ENCODE results near the gene UBE2G2. TPM values are rescaled to one million over a fixed set of nuclear protein-coding genes. Genes with fewer than 3 reads are reported as not detected.
A peak's percentile ranks its signal among the peaks of the same experiment; 100 is the strongest.

UBE2G2 gene
- total and polyA plus RNA-seq, 11 donors = 44.3 to 84.4 (median 63.3) TPM

DNA sequence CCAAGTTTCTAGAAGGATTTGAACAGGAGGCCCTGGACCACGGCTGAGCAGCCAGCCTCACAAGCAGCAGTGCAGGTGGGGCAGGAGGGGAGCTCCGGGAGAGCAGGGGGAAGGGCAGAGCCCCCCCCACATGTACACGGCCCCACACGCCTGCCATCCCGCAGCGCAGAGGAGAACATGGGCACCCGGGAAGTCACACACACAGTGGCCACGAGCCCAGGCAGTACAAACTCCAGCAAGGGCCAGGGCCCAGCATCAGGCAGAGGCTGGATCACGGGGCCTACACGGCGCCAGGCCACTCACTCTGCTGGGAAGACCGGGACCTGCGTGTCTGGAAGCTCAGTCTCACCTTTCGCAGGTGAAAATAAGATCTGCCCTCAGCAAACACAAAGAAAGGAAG lies 11.0 kb upstream of the UBE2G2 start:
- ATAC-seq (no peak), DNase-seq (no peak)
- no peak overlapping the region for H3K27ac ChIP-seq
- no peak overlapping the region for H3K4me3 ChIP-seq
- TF ChIP-seq, protein P1, sequence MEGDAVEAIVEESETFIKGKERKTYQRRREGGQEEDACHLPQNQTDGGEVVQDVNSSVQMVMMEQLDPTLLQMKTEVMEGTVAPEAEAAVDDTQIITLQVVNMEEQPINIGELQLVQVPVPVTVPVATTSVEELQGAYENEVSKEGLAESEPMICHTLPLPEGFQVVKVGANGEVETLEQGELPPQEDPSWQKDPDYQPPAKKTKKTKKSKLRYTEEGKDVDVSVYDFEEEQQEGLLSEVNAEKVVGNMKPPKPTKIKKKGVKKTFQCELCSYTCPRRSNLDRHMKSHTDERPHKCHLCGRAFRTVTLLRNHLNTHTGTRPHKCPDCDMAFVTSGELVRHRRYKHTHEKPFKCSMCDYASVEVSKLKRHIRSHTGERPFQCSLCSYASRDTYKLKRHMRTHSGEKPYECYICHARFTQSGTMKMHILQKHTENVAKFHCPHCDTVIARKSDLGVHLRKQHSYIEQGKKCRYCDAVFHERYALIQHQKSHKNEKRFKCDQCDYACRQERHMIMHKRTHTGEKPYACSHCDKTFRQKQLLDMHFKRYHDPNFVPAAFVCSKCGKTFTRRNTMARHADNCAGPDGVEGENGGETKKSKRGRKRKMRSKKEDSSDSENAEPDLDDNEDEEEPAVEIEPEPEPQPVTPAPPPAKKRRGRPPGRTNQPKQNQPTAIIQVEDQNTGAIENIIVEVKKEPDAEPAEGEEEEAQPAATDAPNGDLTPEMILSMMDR (IDR thresholded peaks at IDR 0.05) = no peak
- no peak for TF ChIP-seq POLR2A (IDR thresholded peaks at IDR 0.05)
- intact Hi-C loops (cut with DNase I) = loop anchor here in 4 of 10 donors (5.0 to 10.0 kb wide), 3 partner anchors 35 to 322 kb away; no protein-coding TSS in a partner anchor
- peaks cover 0 to 63% (median 52%) of the 10 kb centered on the region in 9 donors for H3K36me3 ChIP-seq
- H3K4me1 ChIP-seq = peaks cover 0 to 33% (median 19%) of the 10 kb centered on the region in 12 donors
- no peaks in the 10 kb centered on the region for H3K27me3 ChIP-seq
- WGBS, 4 donors = 82 to 89% (median 86%) methylated on average over 11 to 14 of the region's 14 CpGs
- no peaks in the 10 kb centered on the region for H3K9me3 ChIP-seq

DNA sequence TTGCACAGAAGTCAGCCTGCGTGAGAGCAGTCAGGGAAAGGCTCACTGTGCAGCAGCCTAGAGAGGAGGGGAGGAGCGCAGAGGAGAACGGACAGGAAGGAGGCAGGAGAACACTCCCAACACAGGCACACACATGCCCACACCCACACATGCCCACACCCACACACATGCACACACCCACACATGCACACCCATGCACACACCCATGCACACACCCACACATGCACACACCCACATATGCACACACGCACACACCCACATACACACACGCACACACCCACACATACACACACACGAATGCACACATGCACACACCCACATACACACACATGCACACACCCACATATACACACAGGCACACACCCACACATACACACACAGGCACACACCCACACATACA lies 9.2 kb upstream of the UBE2G2 start:
- Histone ChIP-seq H3K27ac (no peak overlapping the region), H3K4me1 (peaks cover 0 to 21% (median 9%) of the 10 kb centered on the region in 12 donors), H3K9me3 (no peaks in the 10 kb centered on the region), H3K36me3 (peaks cover 0 to 82% (median 70%) of the 10 kb centered on the region in 9 donors), H3K27me3 (no peaks in the 10 kb centered on the region), H3K4me3 (no peak overlapping the region)
- no peak for TF ChIP-seq POLR2A (IDR thresholded peaks at IDR 0.05)
- TF ChIP-seq, protein P1 (IDR thresholded peaks at IDR 0.05) = no peak
- DNase-seq (no peak), ATAC-seq (no peak)
- intact Hi-C loops (cut with DNase I) = loop anchor here in 4 of 10 donors (5.0 to 10.0 kb wide), 3 partner anchors 37 to 324 kb away; no protein-coding TSS in a partner anchor
- 82 to 95% (median 89%) methylated on average over 6 of the region's 6 CpGs for WGBS, 4 donors

DNA sequence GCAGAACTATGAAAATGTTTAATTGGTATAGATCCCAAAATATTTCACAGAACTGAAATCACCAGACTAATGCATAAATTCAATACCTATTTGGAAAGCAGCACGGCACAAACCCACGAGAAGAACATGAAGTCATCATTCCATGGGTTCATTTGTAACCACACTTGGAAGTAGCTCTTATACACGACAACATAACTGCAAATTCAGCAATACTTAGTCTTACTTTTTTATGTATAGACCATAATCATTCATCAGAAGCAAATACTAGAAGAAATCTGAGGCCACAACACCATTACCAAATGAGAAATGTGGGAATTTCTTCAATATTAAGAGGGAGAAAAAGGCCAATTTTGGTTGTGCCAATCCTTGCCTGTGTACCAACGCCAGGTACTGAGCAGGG lies 4.2 kb upstream of the UBE2G2 start:
- intact Hi-C loops (cut with DNase I) = no loop called here
- no peak for DNase-seq
- Histone ChIP-seq H3K27me3 (no peaks in the 10 kb centered on the region), H3K9me3 (no peaks in the 10 kb centered on the region), H3K4me3 (no peak overlapping the region), H3K36me3 (peaks cover 0 to 73% (median 62%) of the 10 kb centered on the region in 9 donors), H3K27ac (no peak overlapping the region), H3K4me1 (peaks cover 0 to 22% (median 9%) of the 10 kb centered on the region in 12 donors)
- 82 to 91% (median 90%) methylated on average over 4 of the region's 4 CpGs for WGBS, 4 donors
- no peak for ATAC-seq
- TF ChIP-seq POLR2A (IDR thresholded peaks at IDR 0.05) = no peak

DNA sequence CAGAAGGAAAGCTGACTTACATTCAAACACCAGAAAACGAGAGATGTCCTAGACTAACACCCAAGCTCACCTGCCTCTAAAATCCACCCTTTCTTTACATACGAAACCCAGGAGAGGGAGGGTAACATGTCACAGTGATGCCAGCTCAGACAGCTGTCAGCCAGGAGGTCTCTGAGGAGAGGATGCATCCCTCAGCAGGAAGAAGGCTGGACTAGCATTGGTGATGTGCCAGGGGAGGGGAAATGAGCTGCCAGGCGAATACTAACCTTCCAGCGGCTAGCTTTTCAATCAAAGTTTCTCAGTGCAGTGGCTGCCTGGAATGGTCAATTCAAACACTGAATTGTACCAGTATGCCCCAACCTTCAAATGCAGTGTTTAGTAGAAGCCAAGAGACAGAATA lies 3.6 kb upstream of the UBE2G2 start:
- peaks cover 0 to 28% (median 14%) of the 10 kb centered on the region in 12 donors for H3K4me1 ChIP-seq
- no peak overlapping the region for H3K4me3 ChIP-seq
- no peaks in the 10 kb centered on the region for H3K27me3 ChIP-seq
- ATAC-seq = no peak
- WGBS, 4 donors = 72 to 84% (median 76%) methylated on average over 4 of the region's 4 CpGs
- intact Hi-C loops (cut with DNase I) = no loop called here
- no peaks in the 10 kb centered on the region for H3K9me3 ChIP-seq
- no peak overlapping the region for H3K27ac ChIP-seq
- no peak for DNase-seq
- H3K36me3 ChIP-seq = peaks cover 0 to 69% (median 58%) of the 10 kb centered on the region in 9 donors
- TF ChIP-seq, protein P1 (IDR thresholded peaks at IDR 0.05) = no peak
- TF ChIP-seq POLR2A (IDR thresholded peaks at IDR 0.05) = no peak

DNA sequence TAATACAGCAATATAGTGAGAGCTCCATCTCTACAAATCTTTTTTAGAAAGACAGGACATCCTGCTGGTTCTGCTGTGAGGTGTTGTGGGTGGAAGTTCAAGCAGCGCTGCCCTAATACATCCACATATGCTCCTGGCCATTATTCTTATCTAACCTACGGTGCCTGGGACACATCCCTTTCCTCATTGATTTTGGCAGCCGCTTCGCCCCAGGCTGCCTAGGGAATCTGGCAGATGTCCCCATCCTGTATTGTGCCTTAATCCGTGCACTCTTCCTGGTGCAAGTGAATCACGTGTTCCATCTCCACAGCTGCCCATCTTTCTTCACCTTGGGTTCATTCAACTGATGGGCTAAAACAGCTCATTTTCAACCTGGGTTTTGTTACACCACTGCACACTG lies 3.1 kb upstream of the UBE2G2 start:
- Histone ChIP-seq H3K27me3 (no peaks in the 10 kb centered on the region), H3K4me1 (peaks cover 0 to 33% (median 19%) of the 10 kb centered on the region in 12 donors), H3K27ac (no peak overlapping the region), H3K36me3 (peaks cover 0 to 65% (median 53%) of the 10 kb centered on the region in 9 donors), H3K9me3 (no peaks in the 10 kb centered on the region), H3K4me3 (no peak overlapping the region)
- TF ChIP-seq, protein P1 (IDR thresholded peaks at IDR 0.05) = no peak
- no peak for TF ChIP-seq POLR2A (IDR thresholded peaks at IDR 0.05)
- 50 to 63% (median 53%) methylated on average over 6 of the region's 6 CpGs for WGBS, 4 donors
- ATAC-seq (peak in 1 of 4 donors; percentile 42), DNase-seq (no peak)
- intact Hi-C loops (cut with DNase I) = loop anchor here in 7 of 10 donors (5.0 kb wide), 3 partner anchors 68 to 133 kb away; partner anchors contain the start of gene PTTG1IP (in 5 of the 7)

Data from heart left ventricle (tissue), 16 donors.